Measurements from ENCODE around the gene NEURL1. TPM values are rescaled to one million over a fixed set of nuclear protein-coding genes. Genes with fewer than 3 reads are reported as not detected.
"Not testable (repeated sequence)": the region's sequence is repeated elsewhere in the genome, so short reads cannot be mapped to it uniquely, and the experiment has no call there.

The NEURL1 gene
- total and polyA plus RNA-seq, 2 donors (not counting 1 experiment from before 2014, with no cell fraction given), result 0.30 to 0.57 TPM

- intact Hi-C loops (cut with micrococcal nuclease), result no loop called here
- CTCF ChIA-PET, result interaction anchor here (1.1 to 1.5 kb wide), 3 partner anchors 12 to 183 kb away, joined by 3 to 4 read pairs (median 3); no protein-coding TSS in a partner anchor
Observed at GRCh38 chr10:103502849-103503660, 9.6 kb downstream of the NEURL1 start.

GRCh38 chr10:103503777-103504176 is 10.3 kb downstream of the NEURL1 start:
- H3K4me1 ChIP-seq (ENCODE audit: control insufficient read depth in 2 of 2, insufficient read depth in 2 of 2, low read length in 2 of 2); H4K20me1 ChIP-seq (ENCODE audit: control insufficient read depth, insufficient read depth, low read length, poor library complexity, severe bottlenecking); H3K9me3 ChIP-seq (ENCODE audit: control extremely low read depth in 1 of 3, control insufficient read depth in 2 of 3, insufficient read depth in 1 of 3, low read length in 2 of 3); H3K79me2 ChIP-seq (ENCODE audit: control insufficient read depth, insufficient read depth, low read length); ATAC-seq (ENCODE audit: low read depth); H3K4me1 Mint-ChIP-seq; H3K27ac ChIP-seq (ENCODE audit: low read length in 2 of 2); H3K36me3 ChIP-seq (replicated peaks in 1 of 2; ENCODE audit: control extremely low read depth in 1 of 2, control insufficient read depth in 1 of 2, extremely low read depth in 1 of 2, insufficient read depth in 2 of 2, low read length in 1 of 2); H3K4me3 ChIP-seq (ENCODE audit: control extremely low read depth in 1 of 5, extremely low read depth in 1 of 5, insufficient read depth in 1 of 5, low read depth in 2 of 5, low read length in 4 of 5); H3K4me3 Mint-ChIP-seq; H3K27ac Mint-ChIP-seq; intact Hi-C loops (cut with micrococcal nuclease); H2AFZ ChIP-seq (ENCODE audit: insufficient read depth, low read depth, low read length, poor library complexity, severe bottlenecking); H3K9me3 Mint-ChIP-seq (ENCODE audit: insufficient read depth); H3K4me2 ChIP-seq (replicated peaks; ENCODE audit: low read depth, low read length, poor library complexity, severe bottlenecking); H3K9ac ChIP-seq (ENCODE audit: low read length); DNase-seq; POLR2A ChIA-PET: not testable (repeated sequence)
- peaks cover 0 to 18% (median 3%) of the 10 kb centered on the region in 4 experiments for H3K27me3 ChIP-seq (replicated peaks in 1 of 4; ENCODE audit: control extremely low read depth in 1 of 4, control insufficient read depth in 3 of 4, insufficient read depth in 4 of 4, low read length in 3 of 4)
- peaks cover 48% of the 10 kb centered on the region for H3K27me3 Mint-ChIP-seq
- CTCF ChIA-PET, result interaction anchor here (1.1 to 1.5 kb wide), 3 partner anchors 13 to 183 kb away, joined by 3 to 4 read pairs (median 3); no protein-coding TSS in a partner anchor
- whole genome bisulfite sequencing (ENCODE audit: insufficient coverage), result 96% methylated on average over 4 of the region's 6 CpGs

More at GRCh38 chr10:103502849-103503660, 9.6 kb downstream of the NEURL1 start:
- DNase-seq (no peak), ATAC-seq (ENCODE audit: low read depth) (no peak)
- POLR2A ChIA-PET, result no interaction called here
- Histone ChIP-seq H2AFZ (ENCODE audit: insufficient read depth, low read depth, low read length, poor library complexity, severe bottlenecking) (no peak overlapping the region), H4K20me1 (ENCODE audit: control insufficient read depth, insufficient read depth, low read length, poor library complexity, severe bottlenecking) (no peaks in the 10 kb centered on the region), H3K27me3 (replicated peaks in 1 of 4; ENCODE audit: control extremely low read depth in 1 of 4, control insufficient read depth in 3 of 4, insufficient read depth in 4 of 4, low read length in 3 of 4) (peaks cover 0 to 18% (median 3%) of the 10 kb centered on the region in 4 experiments), H3K27ac (ENCODE audit: low read length in 2 of 2) (no peak overlapping the region), H3K9me3 (ENCODE audit: control extremely low read depth in 1 of 3, control insufficient read depth in 2 of 3, insufficient read depth in 1 of 3, low read length in 2 of 3) (no peaks in the 10 kb centered on the region), H3K4me3 (ENCODE audit: control extremely low read depth in 1 of 5, extremely low read depth in 1 of 5, insufficient read depth in 1 of 5, low read depth in 2 of 5, low read length in 4 of 5) (no peak overlapping the region), H3K4me1 (ENCODE audit: control insufficient read depth in 2 of 2, insufficient read depth in 2 of 2, low read length in 2 of 2) (no peaks in the 10 kb centered on the region), H3K79me2 (ENCODE audit: control insufficient read depth, insufficient read depth, low read length) (no peaks in the 10 kb centered on the region), H3K4me2 (replicated peaks; ENCODE audit: low read depth, low read length, poor library complexity, severe bottlenecking) (no peak overlapping the region), H3K9ac (ENCODE audit: low read length) (no peak overlapping the region), H3K36me3 (replicated peaks in 1 of 2; ENCODE audit: control extremely low read depth in 1 of 2, control insufficient read depth in 1 of 2, extremely low read depth in 1 of 2, insufficient read depth in 2 of 2, low read length in 1 of 2) (no peaks in the 10 kb centered on the region)
- TF ChIP-seq EZH2 (IDR thresholded peaks at IDR 0.05; ENCODE audit: borderline replicate concordance, insufficient read depth, low read depth, low read length, poor library complexity, severe bottlenecking), result no peak
- TF ChIP-seq CTCF (IDR thresholded peaks at IDR 0.05), result no peak
- WGBS (ENCODE audit: insufficient coverage), result 70% methylated on average over 10 of the region's 13 CpGs
- Mint-ChIP-seq H3K27me3 (peaks cover 48% of the 10 kb centered on the region), H3K4me1 (no peaks in the 10 kb centered on the region), H3K9me3 (ENCODE audit: insufficient read depth) (no peaks in the 10 kb centered on the region), H3K4me3 (no peak overlapping the region), H3K27ac (no peak overlapping the region)
